ENCODE measurements around the gene KIF6. TPM values are rescaled to one million over a fixed set of nuclear protein-coding genes. Genes with fewer than 3 reads are reported as not detected.

Gene KIF6
- total and polyA plus RNA-seq, 7 experiments from 2014 or later: 0.75 TPM; not detected in 6

DNA sequence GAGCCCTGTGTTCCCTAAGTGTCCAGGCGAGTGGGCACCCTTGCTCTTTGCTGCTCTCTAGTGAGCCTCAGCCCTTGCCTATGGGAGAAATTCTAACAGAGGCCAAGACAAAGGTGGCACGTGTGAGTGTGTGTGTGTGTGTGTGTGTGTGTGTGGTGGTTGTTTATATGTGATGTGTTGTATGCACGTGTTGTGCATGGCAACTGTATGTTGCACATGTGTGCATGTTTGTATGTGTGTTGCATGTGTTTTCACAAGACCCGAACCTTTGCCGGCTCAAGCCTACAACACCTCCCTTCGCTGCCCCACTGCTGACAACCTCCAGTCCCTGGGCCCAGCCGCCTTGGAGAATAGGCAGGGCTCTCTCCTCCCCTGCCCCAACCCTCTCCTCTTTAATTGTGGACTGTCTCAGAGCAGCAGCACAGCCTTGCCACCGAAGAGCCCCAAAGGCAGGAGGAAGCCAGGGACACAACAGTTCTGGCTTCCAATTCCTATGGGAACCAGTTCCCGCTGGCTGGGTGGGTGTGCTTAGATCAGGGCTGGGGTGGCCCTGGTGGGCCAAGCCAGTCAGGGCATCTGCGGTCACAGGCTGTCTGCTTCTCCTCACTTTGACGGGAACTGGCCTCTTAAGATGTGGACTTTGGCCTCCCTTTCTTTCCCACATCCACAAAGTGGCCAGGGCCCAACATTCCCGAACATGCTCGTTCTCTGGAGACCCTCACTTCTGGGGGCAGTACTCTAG is 405.4 kb downstream of the KIF6 start:
- H3K36me3 ChIP-seq (ENCODE audit: control insufficient read depth in 2 of 3, insufficient read depth in 3 of 3, low read length in 3 of 3): no peaks in the 10 kb centered on the region
- H3K27me3 ChIP-seq (ENCODE audit: control insufficient read depth in 2 of 2, insufficient read depth in 2 of 2, low read length in 2 of 2): no peaks in the 10 kb centered on the region
- Mint-ChIP-seq H3K27ac (no peak overlapping the region), H3K27me3 (peaks cover 5 to 32% (median 28%) of the 10 kb centered on the region in 5 donors), H3K36me3 (no peaks in the 10 kb centered on the region), H3K4me3 (no peak overlapping the region), H3K9me3 (no peaks in the 10 kb centered on the region), H3K4me1 (peaks cover 0 to 2% (median 0%) of the 10 kb centered on the region in 7 donors)
- ChIA-PET POLR2A (no interaction called here), CTCF (interaction anchor here (0.5 kb wide), 1 partner anchor 942 kb away, joined by 3 read pairs; no protein-coding TSS in a partner anchor)
- DNase-seq: no peak
- no peaks in the 10 kb centered on the region for H3K4me1 ChIP-seq (ENCODE audit: control insufficient read depth in 2 of 2, insufficient read depth in 2 of 2, low read length in 2 of 2)
- no peak overlapping the region for H3K27ac ChIP-seq (ENCODE audit: low read depth, low read length)
- no peaks in the 10 kb centered on the region for H3K9me3 ChIP-seq (ENCODE audit: control insufficient read depth in 2 of 3, low read length in 3 of 3)
- intact Hi-C loops (cut with micrococcal nuclease): no loop called here
- no peak for ATAC-seq
- no peak overlapping the region for H3K4me3 ChIP-seq (ENCODE audit: low read length)

DNA sequence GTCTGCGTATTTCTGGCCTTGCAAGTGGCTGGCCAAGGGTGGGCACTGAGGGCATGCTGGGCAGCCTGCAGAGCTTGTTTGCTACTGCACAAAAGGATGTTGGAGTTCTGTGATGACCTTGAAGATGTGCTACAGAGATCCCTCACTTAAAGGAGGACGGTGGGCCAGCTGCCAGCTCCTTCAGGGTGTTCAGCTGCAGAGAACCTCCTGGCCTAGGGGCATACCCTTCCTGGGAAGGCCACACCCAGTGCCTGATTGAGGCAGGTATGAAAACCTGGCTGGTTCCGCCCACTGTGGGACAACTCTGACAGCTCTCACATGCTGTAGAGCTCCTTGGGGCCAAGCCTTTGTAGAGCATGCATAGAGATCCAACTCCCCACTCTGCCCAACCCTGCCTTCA is 408.0 kb downstream of the KIF6 start:
- intact Hi-C loops (cut with micrococcal nuclease): no loop called here
- Mint-ChIP-seq H3K9me3 (no peaks in the 10 kb centered on the region), H3K27ac (no peak overlapping the region), H3K4me3 (no peak overlapping the region), H3K36me3 (no peaks in the 10 kb centered on the region), H3K27me3 (peaks cover 10 to 47% (median 32%) of the 10 kb centered on the region in 5 donors), H3K4me1 (peaks cover 0 to 4% (median 0%) of the 10 kb centered on the region in 7 donors)
- ChIA-PET CTCF (no interaction called here), POLR2A (no interaction called here)
- no peak for DNase-seq
- H3K36me3 ChIP-seq (ENCODE audit: control insufficient read depth in 2 of 3, insufficient read depth in 3 of 3, low read length in 3 of 3): no peaks in the 10 kb centered on the region
- H3K27me3 ChIP-seq (ENCODE audit: control insufficient read depth in 2 of 2, insufficient read depth in 2 of 2, low read length in 2 of 2): no peaks in the 10 kb centered on the region
- no peak for ATAC-seq
- H3K4me1 ChIP-seq (ENCODE audit: control insufficient read depth in 2 of 2, insufficient read depth in 2 of 2, low read length in 2 of 2): no peaks in the 10 kb centered on the region
- H3K9me3 ChIP-seq (ENCODE audit: control insufficient read depth in 2 of 3, low read length in 3 of 3): no peaks in the 10 kb centered on the region
- H3K4me3 ChIP-seq (ENCODE audit: low read length): no peak overlapping the region
- H3K27ac ChIP-seq (ENCODE audit: low read depth, low read length): no peak overlapping the region

DNA sequence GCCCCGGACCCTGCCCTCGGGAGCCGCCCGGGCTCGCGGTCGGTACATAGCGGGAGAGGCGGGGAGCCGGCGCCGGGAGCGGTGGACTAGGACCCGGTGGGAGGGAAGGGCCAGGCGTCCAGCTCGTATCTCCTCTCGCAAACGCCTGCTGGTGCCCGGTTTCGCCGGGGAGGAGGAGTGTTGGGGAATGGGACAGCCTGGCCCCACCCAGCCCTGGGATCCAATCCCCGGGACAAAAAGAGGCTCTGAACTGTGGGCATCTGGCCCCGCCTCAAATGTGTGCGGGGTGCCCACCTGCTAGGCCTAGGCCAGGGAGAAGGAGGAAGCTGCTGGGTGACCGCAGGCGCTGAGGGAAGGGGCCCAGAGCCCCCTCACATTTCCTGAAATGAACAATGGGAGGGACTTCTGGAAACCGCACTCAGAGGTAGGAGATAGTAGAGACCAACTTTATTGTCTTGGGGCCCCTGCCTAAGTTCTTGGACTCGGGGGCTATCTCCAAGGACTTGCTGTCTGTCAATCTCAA is 410.9 kb downstream of the KIF6 start, which contains the start of gene KCNK17:
Gene KCNK17 (minus strand): TSS at position 147 of the 523 bp plus-strand sequence. CDS start 99 bp downstream, at position 48.
- CTCF ChIA-PET: no interaction called here
- no peak within 1 kb of the TSS for H3K4me3 ChIP-seq (ENCODE audit: low read length)
- H3K36me3 ChIP-seq (ENCODE audit: control insufficient read depth in 2 of 3, insufficient read depth in 3 of 3, low read length in 3 of 3): no peaks in the 10 kb centered on the region
- no peaks in the 10 kb centered on the region for H3K4me1 ChIP-seq (ENCODE audit: control insufficient read depth in 2 of 2, insufficient read depth in 2 of 2, low read length in 2 of 2)
- no peaks in the 10 kb centered on the region for H3K9me3 ChIP-seq (ENCODE audit: control insufficient read depth in 2 of 3, low read length in 3 of 3)
- Mint-ChIP-seq H3K36me3 (no peaks in the 10 kb centered on the region), H3K9me3 (no peaks in the 10 kb centered on the region), H3K4me3 (peak within 1 kb of the TSS in 4 of 10 donors; percentile 4 to 52 (median 43)), H3K4me1 (peaks cover 0 to 7% (median 0%) of the 10 kb centered on the region in 7 donors), H3K27ac (no peak within 1 kb of the TSS), H3K27me3 (peaks cover 24 to 56% (median 44%) of the 10 kb centered on the region in 5 donors)
- no peaks in the 10 kb centered on the region for H3K27me3 ChIP-seq (ENCODE audit: control insufficient read depth in 2 of 2, insufficient read depth in 2 of 2, low read length in 2 of 2)
- no peak for DNase-seq
- intact Hi-C loops (cut with micrococcal nuclease): no loop called here
- POLR2A ChIA-PET: no interaction called here
- H3K27ac ChIP-seq (ENCODE audit: low read depth, low read length): no peak within 1 kb of the TSS
- no peak for ATAC-seq

DNA sequence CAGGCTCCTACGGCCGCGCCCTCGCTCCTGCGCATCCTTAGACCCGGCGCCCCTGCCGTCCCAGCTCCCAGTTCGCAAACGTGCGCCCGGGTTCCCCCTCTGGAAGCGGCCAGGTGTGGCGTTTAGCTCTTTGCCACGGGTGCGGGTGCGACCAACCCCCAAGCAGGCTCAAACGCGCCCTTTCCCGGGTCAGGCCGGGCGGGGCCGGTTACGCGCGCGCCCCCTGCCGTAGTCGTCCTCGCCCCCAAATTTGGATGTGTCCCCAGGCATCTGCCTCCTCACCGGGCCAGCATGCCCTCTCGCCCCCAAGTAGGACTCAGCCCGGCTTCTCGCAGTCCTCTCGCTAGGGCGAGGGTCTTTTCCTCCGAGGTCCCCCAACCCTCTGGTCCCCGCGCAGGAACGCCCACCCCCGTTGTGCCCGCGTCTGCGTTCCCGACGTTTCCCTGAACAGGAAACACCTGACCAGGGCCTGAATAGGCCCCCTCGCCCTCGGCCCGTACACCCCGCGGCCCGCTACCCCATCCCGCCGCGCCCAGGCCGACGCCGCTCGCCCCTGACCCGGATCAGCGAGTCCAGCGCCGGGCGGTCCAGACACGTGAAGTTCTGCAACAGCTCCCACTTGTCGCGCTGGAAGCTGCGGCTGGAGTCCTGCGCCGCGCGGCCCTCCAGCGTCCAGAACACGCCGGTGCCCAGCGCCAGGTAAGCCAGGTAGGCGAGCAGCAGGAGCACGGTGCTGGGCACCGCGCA is 411.5 kb downstream of the KIF6 start:
- H3K4me1 ChIP-seq (ENCODE audit: control insufficient read depth in 2 of 2, insufficient read depth in 2 of 2, low read length in 2 of 2): no peaks in the 10 kb centered on the region
- DNase-seq (no peak), ATAC-seq (no peak)
- no peaks in the 10 kb centered on the region for H3K36me3 ChIP-seq (ENCODE audit: control insufficient read depth in 2 of 3, insufficient read depth in 3 of 3, low read length in 3 of 3)
- Mint-ChIP-seq H3K27ac (no peak overlapping the region), H3K9me3 (no peaks in the 10 kb centered on the region), H3K4me3 (peak overlapping the region in 3 of 10 donors; percentile 42 to 52 (median 44)), H3K27me3 (peaks cover 24 to 57% (median 44%) of the 10 kb centered on the region in 5 donors), H3K36me3 (no peaks in the 10 kb centered on the region), H3K4me1 (peaks cover 0 to 7% (median 0%) of the 10 kb centered on the region in 7 donors)
- no peak overlapping the region for H3K4me3 ChIP-seq (ENCODE audit: low read length)
- H3K27ac ChIP-seq (ENCODE audit: low read depth, low read length): no peak overlapping the region
- ChIA-PET CTCF (no interaction called here), POLR2A (no interaction called here)
- no peaks in the 10 kb centered on the region for H3K27me3 ChIP-seq (ENCODE audit: control insufficient read depth in 2 of 2, insufficient read depth in 2 of 2, low read length in 2 of 2)
- intact Hi-C loops (cut with micrococcal nuclease): no loop called here
- H3K9me3 ChIP-seq (ENCODE audit: control insufficient read depth in 2 of 3, low read length in 3 of 3): no peaks in the 10 kb centered on the region

DNA sequence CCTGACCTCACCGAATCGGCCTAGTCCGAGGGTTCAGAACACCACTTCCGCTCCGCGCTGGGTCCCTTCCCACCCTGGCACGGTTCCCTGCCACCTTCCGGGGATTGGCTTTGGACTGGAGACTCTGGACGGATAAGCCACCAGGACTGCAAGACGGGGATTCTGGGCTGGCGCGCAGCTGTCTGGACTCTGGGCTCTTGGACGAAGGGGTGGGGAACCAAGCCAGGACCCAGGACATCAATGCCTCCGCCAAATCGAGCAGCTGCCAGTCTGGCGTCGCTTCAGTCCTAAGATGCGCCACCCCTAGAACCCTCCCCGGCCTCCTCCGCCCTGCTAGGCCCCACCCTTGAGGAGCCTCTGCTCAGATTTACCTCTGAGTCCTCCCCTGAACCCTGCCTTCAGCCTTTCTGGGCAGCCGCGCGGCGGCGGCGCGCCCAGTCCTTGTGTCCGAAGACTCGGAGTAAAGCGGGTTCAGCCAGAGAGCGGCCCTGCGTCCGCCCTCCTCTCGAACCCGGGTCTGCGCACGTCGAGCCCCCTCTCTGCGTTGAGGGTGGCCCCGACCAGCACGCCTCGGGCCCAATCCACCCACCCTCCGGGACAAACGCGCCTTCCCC is 412.2 kb downstream of the KIF6 start:
- Mint-ChIP-seq H3K27me3 (peaks cover 24 to 57% (median 44%) of the 10 kb centered on the region in 5 donors), H3K36me3 (no peaks in the 10 kb centered on the region), H3K4me3 (peak overlapping the region in 2 of 10 donors; percentile 42 to 52), H3K27ac (no peak overlapping the region), H3K4me1 (peaks cover 0 to 7% (median 0%) of the 10 kb centered on the region in 7 donors), H3K9me3 (no peaks in the 10 kb centered on the region)
- ChIA-PET CTCF (no interaction called here), POLR2A (no interaction called here)
- Histone ChIP-seq H3K9me3 (ENCODE audit: control insufficient read depth in 2 of 3, low read length in 3 of 3) (no peaks in the 10 kb centered on the region), H3K4me1 (ENCODE audit: control insufficient read depth in 2 of 2, insufficient read depth in 2 of 2, low read length in 2 of 2) (no peaks in the 10 kb centered on the region), H3K4me3 (ENCODE audit: low read length) (no peak overlapping the region), H3K36me3 (ENCODE audit: control insufficient read depth in 2 of 3, insufficient read depth in 3 of 3, low read length in 3 of 3) (no peaks in the 10 kb centered on the region), H3K27me3 (ENCODE audit: control insufficient read depth in 2 of 2, insufficient read depth in 2 of 2, low read length in 2 of 2) (no peaks in the 10 kb centered on the region), H3K27ac (ENCODE audit: low read depth, low read length) (no peak overlapping the region)
- intact Hi-C loops (cut with micrococcal nuclease): no loop called here
- ATAC-seq (no peak), DNase-seq (no peak)

DNA sequence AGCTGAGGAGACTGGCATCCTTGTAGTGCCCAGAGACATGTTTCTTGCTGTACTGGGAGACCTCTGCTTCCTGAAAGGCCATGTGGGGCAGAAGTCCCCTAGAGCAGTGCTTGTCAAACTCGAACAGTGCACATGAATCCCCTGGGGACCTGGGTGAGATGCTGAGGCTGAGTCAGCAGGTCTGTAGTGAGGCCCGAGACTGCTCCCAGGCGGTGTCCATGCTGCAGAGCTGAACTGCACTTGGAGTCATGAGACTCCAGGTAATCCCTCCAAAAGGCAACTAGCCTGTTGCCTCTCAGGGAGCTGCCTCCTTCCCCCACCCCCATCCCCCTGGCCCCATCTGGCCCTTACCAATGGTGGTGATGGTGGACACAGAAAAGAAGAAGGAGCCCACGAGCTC is 414.7 kb downstream of the KIF6 start:
- H3K27me3 Mint-ChIP-seq: peaks cover 24 to 48% (median 28%) of the 10 kb centered on the region in 5 donors
- no peak overlapping the region for H3K4me3 Mint-ChIP-seq
- Histone ChIP-seq H3K27me3 (ENCODE audit: control insufficient read depth in 2 of 2, insufficient read depth in 2 of 2, low read length in 2 of 2) (no peaks in the 10 kb centered on the region), H3K4me3 (ENCODE audit: low read length) (no peak overlapping the region), H3K4me1 (ENCODE audit: control insufficient read depth in 2 of 2, insufficient read depth in 2 of 2, low read length in 2 of 2) (no peaks in the 10 kb centered on the region), H3K9me3 (ENCODE audit: control insufficient read depth in 2 of 3, low read length in 3 of 3) (no peaks in the 10 kb centered on the region), H3K27ac (ENCODE audit: low read depth, low read length) (no peak overlapping the region), H3K36me3 (ENCODE audit: control insufficient read depth in 2 of 3, insufficient read depth in 3 of 3, low read length in 3 of 3) (no peaks in the 10 kb centered on the region)
- POLR2A ChIA-PET: no interaction called here
- H3K36me3 Mint-ChIP-seq: no peaks in the 10 kb centered on the region
- no peak overlapping the region for H3K27ac Mint-ChIP-seq
- peaks cover 0 to 7% (median 0%) of the 10 kb centered on the region in 7 donors for H3K4me1 Mint-ChIP-seq
- DNase-seq (no peak), ATAC-seq (no peak)
- intact Hi-C loops (cut with micrococcal nuclease): loop anchor here (1.0 kb wide), 4 partner anchors 144 to 438 kb away; no protein-coding TSS in a partner anchor
- CTCF ChIA-PET: interaction anchor here (0.6 to 2.0 kb wide), 7 partner anchors 19 to 442 kb away, joined by 3 to 9 read pairs (median 4); no protein-coding TSS in a partner anchor
- H3K9me3 Mint-ChIP-seq: no peaks in the 10 kb centered on the region

Measured in naive thymus-derived CD4-positive, alpha-beta T cell (primary cell).